Neural cell (in vitro differentiated cells): ENCODE measurements around the gene ATP6V1B1. TPM values are rescaled to one million over a fixed set of nuclear protein-coding genes. Genes with fewer than 3 reads are reported as not detected.

Experiments
- H2AFZ ChIP-seq: fragments of 200-600, 300-800 bp; sonication (generic), shearing (Covaris generic); 2 replicates; pipeline ENCODE4 v1.6.0; 2014; ENCODE audit warnings: low read depth, mild to moderate bottlenecking, antibody characterized with exemption, low read length, moderate library complexity
- H3F3A ChIP-seq: fragments of 200-600 bp; shearing (Covaris generic); 2 replicates; pipeline ENCODE4 v1.6.1; 2016; ENCODE audit warnings: mild to moderate bottlenecking, moderate library complexity, mixed read lengths, antibody characterized with exemption, low read length; ENCODE audit not compliant: insufficient read depth, poor library complexity, severe bottlenecking
- H3K27ac ChIP-seq: fragments of 200-600, 300-800 bp; sonication (generic), shearing (Covaris generic); 2 replicates; pipeline ENCODE4 v1.5.1; 2014; ENCODE audit warnings: mild to moderate bottlenecking, low read length, moderate library complexity
- H3K27me3 ChIP-seq: fragments of 300-800, 200-600 bp; sonication (generic), shearing (Covaris generic); 2 replicates; pipeline ENCODE4 v1.6.0; 2014; ENCODE audit warnings: mild to moderate bottlenecking, low read depth, low read length, moderate library complexity; ENCODE audit not compliant: insufficient read depth
- H3K36me3 ChIP-seq: fragments of 300-800, 200-600 bp; sonication (generic), shearing (Covaris generic); 2 replicates; pipeline ENCODE4 v1.5.1; 2014; ENCODE audit warnings: mild to moderate bottlenecking, antibody characterized with exemption, low read length, moderate library complexity; ENCODE audit not compliant: insufficient read depth
- H3K4me2 ChIP-seq: fragments of 300-800, 200-600 bp; sonication (generic), shearing (Covaris generic); 2 replicates; pipeline ENCODE4 v1.6.0; 2014; ENCODE audit warnings: mild to moderate bottlenecking, low read length
- H3K4me3 ChIP-seq: fragments of 300-800, 200-600 bp; sonication (generic), shearing (Covaris generic); 2 replicates; pipeline ENCODE4 v1.5.1; 2014; ENCODE audit warnings: mild to moderate bottlenecking, low read length, moderate library complexity
- H3K79me2 ChIP-seq: fragments of 200-600 bp; shearing (Covaris generic); replicated peaks from 2 replicates; pipeline ENCODE4 v1.6.0; 2014; ENCODE audit warnings: mild to moderate bottlenecking, low read length, moderate library complexity; ENCODE audit not compliant: insufficient read depth
- H3K9ac ChIP-seq: fragments of 300-800, 200-600 bp; sonication (generic), shearing (Covaris generic); 2 replicates; pipeline ENCODE4 v1.6.1; 2016; ENCODE audit warnings: mild to moderate bottlenecking, low read length, mixed read lengths
- H3K9me2 ChIP-seq: fragments of 200-600 bp; shearing (Covaris generic); 2 replicates; pipeline ENCODE4 v1.6.1; 2016; ENCODE audit warnings: mild to moderate bottlenecking, low read length, mixed read lengths; ENCODE audit not compliant: insufficient read depth
- H3K9me3 ChIP-seq: fragments of 200-600, 300-800 bp; sonication (generic), shearing (Covaris generic); 2 replicates; pipeline ENCODE4 v1.6.1; 2016; ENCODE audit warnings: mild to moderate bottlenecking, mixed run types, low read length, moderate library complexity, mixed read lengths
- H4K20me1 ChIP-seq: fragments of 200-600 bp; shearing (Covaris generic); 2 replicates; pipeline ENCODE4 v1.6.1; 2016; ENCODE audit warnings: mild to moderate bottlenecking, mixed run types; ENCODE audit not compliant: insufficient read depth
- CTCF ChIP-seq: fragments of 450-650 bp; IDR thresholded peaks from 2 replicates; pipeline ENCODE4 v1.5.1; 2014; ENCODE audit warnings: antibody characterized with exemption, mild to moderate bottlenecking, moderate library complexity; ENCODE audit not compliant: poor library complexity, severe bottlenecking
- EP300 ChIP-seq: fragments of 450-650 bp; conservative IDR thresholded peaks from 2 replicates; pipeline ENCODE4 v1.6.1; 2014; ENCODE audit warnings: antibody characterized with exemption, mild to moderate bottlenecking, moderate library complexity; ENCODE audit not compliant: poor library complexity, severe bottlenecking
- EZH2 ChIP-seq: fragments of 200-600, 300-800 bp; shearing (Covaris generic), sonication (generic); IDR thresholded peaks from 2 replicates; pipeline ENCODE4 v1.6.1; 2014; ENCODE audit warnings: antibody characterized with exemption, low read length, borderline replicate concordance, mild to moderate bottlenecking; ENCODE audit not compliant: insufficient read depth, poor library complexity, severe bottlenecking
- MXI1 ChIP-seq: fragments of 450-650 bp; conservative IDR thresholded peaks from 2 replicates; pipeline ENCODE4 v1.6.1; 2014; ENCODE audit warnings: antibody characterized with exemption, mild to moderate bottlenecking; ENCODE audit not compliant: poor library complexity, severe bottlenecking
- POLR2AphosphoS5 ChIP-seq: IDR thresholded peaks from 2 replicates; pipeline ENCODE4 v1.6.1; 2012
- RAD21 ChIP-seq: fragments of 450-650 bp; conservative IDR thresholded peaks from 2 replicates; pipeline ENCODE4 v1.6.1; 2014; ENCODE audit warnings: antibody characterized with exemption, mild to moderate bottlenecking, moderate library complexity
- REST ChIP-seq: IDR thresholded peaks from 2 replicates; pipeline ENCODE4 v1.6.1; 2012; ENCODE audit warnings: borderline replicate concordance
- SMC3 ChIP-seq: fragments of 450-650 bp; conservative IDR thresholded peaks from 2 replicates; pipeline ENCODE4 v1.6.1; 2014; ENCODE audit warnings: antibody characterized with exemption, mild to moderate bottlenecking, moderate library complexity; ENCODE audit not compliant: poor library complexity
- TAF1 ChIP-seq: IDR thresholded peaks from 2 replicates; pipeline ENCODE4 v1.6.1; 2012; ENCODE audit warnings: low read depth
- polyA plus RNA-seq: library from polyadenylated mRNA; depleted of rRNA; stranded (reverse); fragments of >200 nt; gene quantifications from 2 replicates; pipeline ENCODE4 v1.2.3, GENCODE V29; 2014

The ATP6V1B1 gene
- polyA plus RNA-seq, 1 donor from 2014 or later = 0.12 TPM

GRCh38 chr2:70890469-70891065, 45.1 kb upstream of the ATP6V1B1 start:
- H3K9me2 ChIP-seq = no peaks in the 10 kb centered on the region
- no peaks in the 10 kb centered on the region for H3K36me3 ChIP-seq
- H3K9me3 ChIP-seq = no peaks in the 10 kb centered on the region
- no peaks in the 10 kb centered on the region for H3F3A ChIP-seq
- no peak overlapping the region for H3K27ac ChIP-seq
- H3K9ac ChIP-seq = no peak overlapping the region
- no peak overlapping the region for H2AFZ ChIP-seq
- no peaks in the 10 kb centered on the region for H4K20me1 ChIP-seq
- no peak overlapping the region for H3K4me3 ChIP-seq
- peaks cover 100% of the 10 kb centered on the region for H3K27me3 ChIP-seq
- H3K79me2 ChIP-seq = no peaks in the 10 kb centered on the region
- TF ChIP-seq RAD21 = no peak
- TF ChIP-seq EP300 = no peak
- no peak for TF ChIP-seq TAF1
- no peak for TF ChIP-seq CTCF
- no peak for TF ChIP-seq REST
- TF ChIP-seq SMC3 = no peak
- no peak for TF ChIP-seq EZH2
- TF ChIP-seq POLR2AphosphoS5 = no peak
- no peak for TF ChIP-seq MXI1
- H3K4me2 ChIP-seq = no peak overlapping the region

GRCh38 chr2:70891572-70892357, 43.9 kb upstream of the ATP6V1B1 start:
- H3K36me3 ChIP-seq = no peaks in the 10 kb centered on the region
- no peak overlapping the region for H3K4me3 ChIP-seq
- no peak overlapping the region for H2AFZ ChIP-seq
- no peak overlapping the region for H3K9ac ChIP-seq
- no peaks in the 10 kb centered on the region for H3F3A ChIP-seq
- H3K27me3 ChIP-seq = peaks cover 100% of the 10 kb centered on the region
- TF ChIP-seq CTCF (no peak), REST (no peak), POLR2AphosphoS5 (no peak), EZH2 (no peak), RAD21 (no peak), EP300 (no peak), TAF1 (no peak), MXI1 (no peak), SMC3 (no peak)
- H3K79me2 ChIP-seq = no peaks in the 10 kb centered on the region
- H4K20me1 ChIP-seq = no peaks in the 10 kb centered on the region
- H3K4me2 ChIP-seq = no peak overlapping the region
- H3K27ac ChIP-seq = no peak overlapping the region
- no peaks in the 10 kb centered on the region for H3K9me2 ChIP-seq
- H3K9me3 ChIP-seq = no peaks in the 10 kb centered on the region
